Endodermal cell (in vitro differentiated cells): Measurements from ENCODE around the gene TGFB1. TPM values are rescaled to one million over a fixed set of nuclear protein-coding genes. Genes with fewer than 3 reads are reported as not detected.

Experiments used
- DNase-seq: peaks from one replicate; pipeline ENCODE4 v3.0.0-alpha.2; 2017
- H3K27ac ChIP-seq: 2 replicates; pipeline ENCODE4 v1.5.1; 2013; ENCODE audit warnings: mild to moderate bottlenecking, low read depth, low read length, moderate library complexity
- H3K27me3 ChIP-seq: 2 replicates; pipeline ENCODE4 v1.6.1; 2013; ENCODE audit warnings: mild to moderate bottlenecking, low read length, moderate library complexity; ENCODE audit not compliant: insufficient read depth, control insufficient read depth, poor library complexity, severe bottlenecking
- H3K36me3 ChIP-seq: 2 replicates; pipeline ENCODE4 v1.7.0; 2013; ENCODE audit warnings: mild to moderate bottlenecking, low read length, moderate library complexity; ENCODE audit not compliant: control insufficient read depth, insufficient read depth
- H3K4me1 ChIP-seq: one replicate; pipeline ENCODE4 v1.7.0; 2013; ENCODE audit warnings: low read length; ENCODE audit not compliant: control insufficient read depth, insufficient read depth
- H3K4me3 ChIP-seq: 2 replicates; pipeline ENCODE4 v1.5.1; 2013; ENCODE audit warnings: mild to moderate bottlenecking, low read length, moderate library complexity
- H3K9ac ChIP-seq: 2 replicates; pipeline ENCODE4 v1.6.1; 2013; ENCODE audit warnings: mild to moderate bottlenecking, low read length, moderate library complexity; ENCODE audit not compliant: poor library complexity, severe bottlenecking; ENCODE audit errors: extremely low read depth
- H3K9me3 ChIP-seq: 2 replicates; pipeline ENCODE4 v1.6.1; 2013; ENCODE audit warnings: mild to moderate bottlenecking, low read length, moderate library complexity; ENCODE audit not compliant: control insufficient read depth
- H3K27ac Mint-ChIP-seq: 2 replicates; pipeline ENCODE4 v1.8.0; 2020; ENCODE audit warnings: mixed read lengths
- H3K27me3 Mint-ChIP-seq: 2 replicates; pipeline ENCODE4 v1.8.0; 2021; ENCODE audit warnings: mild to moderate bottlenecking, mixed read lengths; ENCODE audit not compliant: insufficient read depth
- H3K36me3 Mint-ChIP-seq: 2 replicates; pipeline ENCODE4 v1.8.0; 2020; ENCODE audit warnings: low read depth, mixed read lengths
- H3K4me1 Mint-ChIP-seq: 2 replicates; pipeline ENCODE4 v1.8.0; 2020; ENCODE audit warnings: mixed read lengths
- H3K4me3 Mint-ChIP-seq: 2 replicates; pipeline ENCODE4 v1.8.0; 2020; ENCODE audit warnings: mild to moderate bottlenecking, moderate library complexity, mixed read lengths
- H3K9me3 Mint-ChIP-seq: 2 replicates; pipeline ENCODE4 v1.8.0; 2020; ENCODE audit warnings: mild to moderate bottlenecking, mixed read lengths
- CTCF ChIP-seq: fragments of 200-600 bp; sonication (generic); conservative IDR thresholded peaks from 2 replicates; pipeline ENCODE4 v1.5.0; 2021; ENCODE audit warnings: antibody characterized with exemption, mild to moderate bottlenecking
- WGBS, 2 experiments: methylation state at CpG; one replicate each; pipeline versions ENCODE4 v1.1.5 to v1.1.7; 2013; ENCODE audit warnings: missing lambda C conversion rate in 2 of 2, mixed read lengths in 1 of 2; ENCODE audit not compliant: insufficient coverage in 1 of 2, insufficient read length in 1 of 2; 5-methylcytosine and 5-hydroxymethylcytosine counted together
- total RNA-seq, 2 donors: library from RNA; stranded (reverse); fragmentation: NEBNext Ultra II Directional in 1 of 2; extraction: Animal tissue kit (Norgen Biotek cat#: 25700) in 1 of 2; gene quantifications; 2 replicates in 1 of 2; 3 replicates in 1 of 2; pipeline ENCODE4 v1.2.1, GENCODE V29; 2021

The TGFB1 gene
- total RNA-seq, 2 donors from 2014 or later = 56.3 to 60.1 TPM

GRCh38 chr19:41363753-41364523 is 10.2 kb upstream of the TGFB1 start, which contains the start of gene B9D2:
B9D2 (minus strand) TSS chr19:41364149; CDS start chr19:41363519, 630 bp downstream.
- Histone ChIP-seq H3K36me3 (no peaks in the 10 kb centered on the region), H3K4me3 (peak within 1 kb of the TSS; percentile 90), H3K4me1 (no peaks in the 10 kb centered on the region), H3K9ac (peak within 1 kb of the TSS; percentile 96), H3K27me3 (no peaks in the 10 kb centered on the region), H3K9me3 (no peaks in the 10 kb centered on the region), H3K27ac (peak within 1 kb of the TSS; percentile 98)
- H3K27ac Mint-ChIP-seq = peak within 1 kb of the TSS; percentile 98
- H3K36me3 Mint-ChIP-seq = peaks cover 5% of the 10 kb centered on the region
- no peaks in the 10 kb centered on the region for H3K27me3 Mint-ChIP-seq
- no peaks in the 10 kb centered on the region for H3K4me1 Mint-ChIP-seq
- H3K4me3 Mint-ChIP-seq = peak within 1 kb of the TSS; percentile 74
- DNase-seq = peak; percentile 99
- no peak for TF ChIP-seq CTCF
- H3K9me3 Mint-ChIP-seq = no peaks in the 10 kb centered on the region
- WGBS, 2 experiments = 0% methylated on average over 34 to 56 of the region's 56 CpGs

GRCh38 chr19:41363371-41363752 is 9.6 kb upstream of the TGFB1 start:
- H3K36me3 ChIP-seq = no peaks in the 10 kb centered on the region
- Mint-ChIP-seq H3K27me3 (no peaks in the 10 kb centered on the region), H3K9me3 (no peaks in the 10 kb centered on the region), H3K36me3 (peaks cover 5% of the 10 kb centered on the region), H3K4me3 (peak overlapping the region; percentile 74), H3K4me1 (no peaks in the 10 kb centered on the region), H3K27ac (peak overlapping the region; percentile 98)
- no peak for TF ChIP-seq CTCF
- H3K9me3 ChIP-seq = no peaks in the 10 kb centered on the region
- peak overlapping the region; percentile 90 for H3K4me3 ChIP-seq
- no peaks in the 10 kb centered on the region for H3K4me1 ChIP-seq
- H3K27me3 ChIP-seq = no peaks in the 10 kb centered on the region
- H3K27ac ChIP-seq = no peak overlapping the region
- peak overlapping the region; percentile 96 for H3K9ac ChIP-seq
- WGBS, 2 experiments = 63 to 65% methylated on average over 6 of the region's 6 CpGs
- DNase-seq = no peak

- peaks cover 5% of the 10 kb centered on the region for H3K36me3 Mint-ChIP-seq
- no peak for TF ChIP-seq CTCF
- H3K4me3 Mint-ChIP-seq = peak overlapping the region; percentile 74
- Histone ChIP-seq H3K4me1 (no peaks in the 10 kb centered on the region), H3K36me3 (no peaks in the 10 kb centered on the region), H3K27me3 (no peaks in the 10 kb centered on the region), H3K9me3 (no peaks in the 10 kb centered on the region), H3K9ac (no peak overlapping the region), H3K27ac (no peak overlapping the region), H3K4me3 (no peak overlapping the region)
- no peaks in the 10 kb centered on the region for H3K4me1 Mint-ChIP-seq
- WGBS, 2 experiments = 95 to 97% methylated on average over 3 to 7 of the region's 10 CpGs
- DNase-seq = no peak
- H3K27ac Mint-ChIP-seq = no peak overlapping the region
- H3K27me3 Mint-ChIP-seq = no peaks in the 10 kb centered on the region
- no peaks in the 10 kb centered on the region for H3K9me3 Mint-ChIP-seq
These were observed 8.6 kb upstream of the TGFB1 start for GRCh38 chr19:41362143-41362847.
